Hippocampal formation (tissue), 2 donors: ENCODE data around the gene GMPS.
"Not testable (repeated sequence)": the region's sequence is repeated elsewhere in the genome, so short reads cannot be mapped to it uniquely, and the experiment has no call there.

Experiments
- DNase-seq, 2 donors: peaks; one replicate each; lab custom pipeline; 2025; lab: John Stamatoyannopoulos, UW

GMPS gene

DNA sequence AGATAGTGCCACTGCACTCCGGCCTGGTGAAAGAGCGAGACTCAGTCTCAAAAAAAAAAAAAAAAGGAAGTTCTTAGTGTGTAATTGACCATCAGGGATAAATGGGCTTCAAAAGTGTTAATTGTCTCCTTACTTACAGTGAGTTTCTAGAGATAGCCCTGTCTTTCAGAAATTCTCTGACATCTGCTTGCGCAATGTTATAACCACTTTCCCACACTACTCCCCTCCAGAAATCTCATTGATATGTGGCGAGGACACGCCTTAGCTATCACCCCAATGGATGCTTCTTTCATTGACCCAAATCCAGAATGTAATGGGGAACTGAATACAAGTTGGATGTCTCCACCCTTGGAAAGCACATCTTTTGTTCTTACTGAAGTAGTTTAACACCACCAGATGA, 70.9 kb downstream of the GMPS start:
- no peak for DNase-seq

DNA sequence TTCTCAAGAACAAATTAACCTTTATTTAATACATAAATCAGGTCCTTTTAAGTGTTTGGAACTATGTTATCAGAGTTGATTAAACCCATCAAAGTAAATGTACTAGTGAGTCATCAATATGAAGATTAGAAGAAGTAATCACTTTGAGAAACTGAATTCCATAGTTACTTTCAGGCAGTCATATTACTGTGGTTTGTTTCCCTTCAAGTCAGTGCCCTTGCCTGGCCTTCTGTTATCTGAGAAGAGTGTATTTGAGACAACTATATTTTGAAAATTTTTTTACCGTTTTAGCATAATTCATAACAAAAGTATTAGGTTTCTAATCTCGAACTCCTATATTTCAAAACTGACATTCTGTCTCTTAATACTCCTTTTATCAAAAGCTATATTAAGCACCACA, 73.6 kb downstream of the GMPS start:
- no peak for DNase-seq

- DNase-seq, result no peak
Measured at GRCh38 chr3:155946178-155946577, 75.7 kb downstream of the GMPS start.

DNA sequence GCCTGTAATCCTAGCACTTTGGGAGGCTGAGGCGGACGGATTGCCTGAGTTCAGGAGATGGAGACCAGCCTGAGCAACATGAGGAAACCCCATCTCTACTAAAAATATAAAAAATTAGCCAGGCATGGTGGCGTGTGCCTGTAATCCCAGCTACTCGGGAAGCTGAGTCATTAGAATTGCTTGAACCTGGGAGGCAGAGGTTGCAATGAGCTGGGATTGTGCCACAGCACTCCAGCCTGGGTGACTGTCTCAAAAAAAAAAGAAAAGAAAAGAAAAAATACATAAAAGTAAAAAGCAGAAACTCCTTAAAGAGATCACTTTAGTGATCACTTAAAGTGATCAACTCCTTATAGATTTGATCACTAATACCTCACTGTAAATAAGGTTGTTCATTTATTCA, 78.0 kb downstream of the GMPS start:
- DNase-seq, result no peak

- DNase-seq, result no peak
Measured at GRCh38 chr3:155949453-155950217, 79.2 kb downstream of the GMPS start.

DNA sequence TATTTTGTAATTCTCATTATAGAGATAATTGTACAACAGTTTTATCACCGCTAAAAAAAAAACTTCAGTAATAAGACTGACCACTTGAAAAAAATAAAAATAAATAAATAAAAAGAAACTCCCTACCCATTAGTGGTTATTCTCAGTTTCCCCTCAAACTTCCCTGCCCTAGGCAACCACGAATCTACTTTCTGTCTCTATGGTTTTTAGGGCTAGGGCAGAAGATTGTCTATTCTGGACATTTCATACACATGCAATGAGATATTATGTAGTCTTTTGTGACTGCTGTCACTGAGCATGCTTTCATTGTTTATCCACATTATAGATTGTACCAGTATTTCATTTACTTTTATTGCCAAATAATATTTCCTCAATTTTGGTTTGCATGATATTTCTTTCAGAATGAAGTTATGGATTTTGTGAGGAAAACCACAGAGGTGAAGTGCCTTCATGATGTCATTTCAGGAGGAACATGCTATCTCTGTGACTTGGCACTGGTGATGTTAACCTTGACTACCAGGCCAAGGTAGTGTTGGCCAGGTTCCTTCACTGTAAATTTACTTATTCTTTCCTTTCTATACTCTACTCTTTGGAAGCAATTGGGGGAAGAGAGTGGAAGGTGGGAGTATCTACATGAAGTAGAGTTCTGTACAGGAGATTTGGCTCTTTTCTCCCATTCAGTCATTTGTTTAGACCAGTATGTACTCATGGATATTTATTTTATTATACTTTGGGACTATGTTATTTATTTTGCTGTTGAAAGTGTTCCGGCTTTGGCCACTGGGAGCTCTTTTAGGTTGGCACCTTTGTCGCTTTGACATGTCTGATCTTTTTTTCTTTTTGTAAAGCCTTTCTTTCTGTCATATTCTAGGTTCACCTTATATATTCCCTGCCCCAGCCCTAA, 86.3 kb downstream of the GMPS start:
- no peak for DNase-seq

DNA sequence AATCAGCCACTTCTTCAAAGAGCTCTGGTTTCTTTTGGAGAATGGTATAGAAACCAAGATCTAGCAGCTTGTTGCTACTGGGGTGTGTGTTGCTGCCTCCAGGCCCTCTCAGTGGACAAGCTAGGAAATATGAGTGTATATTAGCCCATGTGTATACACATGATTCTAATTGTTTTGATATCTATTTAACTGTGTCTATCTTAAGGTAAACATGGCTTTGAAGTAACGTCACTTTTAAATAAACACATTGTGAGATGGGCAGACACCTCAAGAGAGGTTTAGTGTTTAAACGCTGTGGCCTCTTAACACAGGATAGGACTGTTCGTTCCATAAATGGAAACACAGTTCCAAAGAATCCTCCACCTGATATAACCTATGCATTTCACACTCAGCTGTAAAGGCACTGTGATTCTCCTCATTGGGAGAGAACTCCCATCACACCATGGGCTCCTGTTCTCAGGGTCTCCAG, 87.0 kb downstream of the GMPS start:
- no peak for DNase-seq

DNA sequence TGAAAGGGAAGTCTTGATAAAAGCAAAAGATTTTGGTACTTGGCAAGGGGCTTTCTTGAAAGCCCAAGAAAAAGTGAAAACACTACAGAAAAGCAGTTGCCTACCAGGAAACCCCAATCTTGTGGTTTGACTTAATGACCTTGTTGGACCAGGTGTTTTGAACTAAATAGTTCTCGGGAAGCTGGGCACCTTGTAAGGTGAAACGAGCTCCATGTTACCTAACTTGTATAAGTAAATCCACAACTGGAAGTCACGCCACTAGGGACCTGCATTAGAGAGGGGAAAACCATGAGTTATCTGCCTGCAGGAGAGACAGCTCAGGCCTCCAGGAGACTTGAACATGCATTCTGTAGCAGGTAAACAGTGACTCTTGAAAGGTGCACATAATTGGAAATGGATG, 88.2 kb downstream of the GMPS start:
- DNase-seq, result no peak

GRCh38 chr3:155960060-155960459, 89.6 kb downstream of the GMPS start:
- no peak for DNase-seq

DNA sequence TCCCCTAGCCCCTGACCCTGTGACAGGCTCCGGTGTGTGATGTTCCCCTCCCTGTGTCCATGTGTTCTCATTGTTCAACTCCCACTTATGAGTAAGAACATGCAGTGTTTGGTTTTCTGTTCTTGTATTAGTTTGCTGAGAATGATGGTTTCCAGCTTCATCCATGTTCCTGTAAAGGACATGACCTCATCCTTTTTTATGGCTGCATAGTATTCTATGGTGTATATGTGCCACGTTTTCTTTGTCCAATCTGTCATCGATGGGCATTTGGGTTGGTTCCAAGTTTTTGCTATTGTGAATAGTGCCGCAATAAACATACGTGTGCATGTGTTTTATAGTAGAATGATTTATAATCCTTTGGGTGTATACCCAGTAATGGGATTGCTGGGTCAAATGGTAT, 90.6 kb downstream of the GMPS start:
- not testable (repeated sequence) for DNase-seq

DNA sequence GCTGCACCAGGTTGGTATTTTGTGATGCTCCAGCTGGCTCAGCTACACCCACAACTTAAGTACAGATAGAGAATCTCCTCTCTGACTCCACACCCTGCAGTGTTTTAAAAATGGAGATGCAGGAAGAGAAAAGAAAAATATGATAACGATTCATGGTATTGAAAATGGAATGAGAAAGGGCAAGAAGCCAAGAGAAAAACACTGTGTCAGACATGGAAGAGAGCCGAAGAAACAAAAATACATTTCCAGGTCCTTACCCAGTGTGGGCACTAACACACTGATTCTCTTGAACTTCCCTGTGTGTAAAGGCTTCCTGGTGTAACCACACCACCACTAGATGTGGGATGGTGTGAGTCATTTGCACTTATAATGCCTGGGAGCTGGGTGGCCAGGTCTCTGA, 93.1 kb downstream of the GMPS start:
- DNase-seq, result no peak

DNA sequence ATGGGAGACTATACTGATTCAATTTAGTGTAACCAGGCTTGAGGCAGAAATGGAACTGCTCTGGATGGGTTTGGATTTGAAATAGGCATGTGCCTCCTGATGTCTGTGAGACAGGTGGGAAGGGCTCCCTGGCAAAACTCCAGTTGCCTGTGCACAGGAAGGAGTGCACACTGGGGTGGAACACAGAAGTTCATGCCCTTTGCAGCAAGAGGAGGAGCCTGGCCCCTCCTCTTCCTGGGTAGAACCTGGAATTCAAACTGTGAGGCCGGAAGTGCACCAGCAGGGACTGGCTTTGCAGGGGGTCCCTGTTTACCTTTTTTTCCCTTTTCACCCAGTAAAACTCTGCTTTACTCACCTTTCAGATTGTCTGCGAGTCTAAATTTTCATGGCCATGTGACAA, 99.9 kb downstream of the GMPS start:
- no peak for DNase-seq

GRCh38 chr3:155972885-155973584, 102.6 kb downstream of the GMPS start:
- no peak for DNase-seq

GRCh38 chr3:155978324-155978723, 107.9 kb downstream of the GMPS start:
- no peak for DNase-seq

- DNase-seq, result no peak
Measured at GRCh38 chr3:155979746-155980145, 109.3 kb downstream of the GMPS start.

DNA sequence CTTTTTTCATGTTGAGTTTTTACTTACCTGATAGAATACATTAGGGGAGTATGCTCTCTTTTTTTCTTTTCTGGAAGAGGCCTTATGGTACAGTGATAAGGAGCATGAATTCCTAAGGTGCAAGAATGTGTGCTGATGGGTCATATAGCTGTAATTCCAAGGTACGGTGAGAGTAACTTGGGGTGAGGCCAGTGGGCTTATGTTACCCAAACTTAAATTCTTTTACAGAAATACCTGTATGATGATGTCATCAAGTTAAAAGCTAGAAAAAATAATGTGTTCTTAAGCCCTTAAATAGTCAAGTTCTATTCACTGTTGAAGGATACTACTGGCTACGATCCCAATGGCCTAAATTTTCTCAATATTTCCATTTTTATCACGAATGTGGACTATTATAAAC, 111.2 kb downstream of the GMPS start:
- no peak for DNase-seq

GRCh38 chr3:155983834-155984474, 113.5 kb downstream of the GMPS start:
- no peak for DNase-seq

DNA sequence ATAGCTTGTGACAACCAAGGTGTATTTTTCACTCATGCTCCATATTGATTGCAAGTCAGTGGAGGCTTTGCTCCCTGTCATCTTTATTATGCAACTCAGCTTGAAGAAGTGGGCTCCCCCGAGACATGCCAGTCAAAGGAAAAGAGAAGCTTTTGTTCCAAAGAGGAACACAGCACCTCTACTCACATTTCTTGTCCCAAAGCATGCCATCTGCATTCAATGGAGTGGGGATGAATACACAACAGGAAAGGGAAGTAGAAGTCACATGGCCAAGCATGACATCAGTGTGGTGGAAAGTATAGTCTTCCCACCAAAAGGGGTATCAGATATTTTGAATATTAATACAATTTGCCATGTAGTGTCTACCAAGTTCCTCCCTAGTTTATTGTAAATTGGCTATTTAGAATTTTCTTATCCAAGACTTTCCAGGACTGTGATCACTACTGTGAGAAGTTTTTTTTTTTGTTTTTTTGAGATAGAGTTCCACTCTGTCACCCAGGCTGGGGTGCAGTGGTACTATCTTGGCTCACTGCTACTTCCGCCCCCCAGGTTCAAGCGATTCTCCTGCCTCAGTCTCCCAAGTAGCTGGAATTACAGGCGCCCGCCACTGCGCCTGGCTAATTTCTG, 114.5 kb downstream of the GMPS start:
- DNase-seq, result no peak

DNA sequence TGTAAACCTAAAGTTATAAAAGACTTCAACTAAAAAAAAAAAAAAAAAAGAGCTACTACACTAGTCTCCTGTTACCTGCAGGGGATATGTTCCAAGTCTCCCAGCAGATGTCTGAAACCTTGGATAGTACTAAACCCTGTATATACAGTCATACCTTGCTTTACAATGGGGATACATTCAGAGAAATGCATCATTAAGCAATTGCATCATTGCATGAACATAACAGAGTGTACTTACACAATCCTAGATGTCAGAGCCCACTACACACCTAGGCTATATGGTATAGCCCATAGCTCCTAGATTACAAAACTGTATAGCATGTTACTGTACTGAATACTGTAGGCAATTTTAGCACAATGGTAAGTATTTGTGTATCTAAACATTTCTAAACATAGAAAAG, 119.1 kb downstream of the GMPS start:
- DNase-seq, result no peak

GRCh38 chr3:155991212-155991611, 120.8 kb downstream of the GMPS start:
- DNase-seq, result no peak

GRCh38 chr3:155991847-155992246, 121.4 kb downstream of the GMPS start:
- no peak for DNase-seq
